DMS53 (cell line): Measurements from ENCODE around the gene PABPC1L2A.
"Not testable (repeated sequence)": the region's sequence is repeated elsewhere in the genome, so short reads cannot be mapped to it uniquely, and the experiment has no call there.

Experiments
- DNase-seq: peaks from one replicate; lab custom pipeline; 2025; lab: John Stamatoyannopoulos, UW

The PABPC1L2A gene

DNA sequence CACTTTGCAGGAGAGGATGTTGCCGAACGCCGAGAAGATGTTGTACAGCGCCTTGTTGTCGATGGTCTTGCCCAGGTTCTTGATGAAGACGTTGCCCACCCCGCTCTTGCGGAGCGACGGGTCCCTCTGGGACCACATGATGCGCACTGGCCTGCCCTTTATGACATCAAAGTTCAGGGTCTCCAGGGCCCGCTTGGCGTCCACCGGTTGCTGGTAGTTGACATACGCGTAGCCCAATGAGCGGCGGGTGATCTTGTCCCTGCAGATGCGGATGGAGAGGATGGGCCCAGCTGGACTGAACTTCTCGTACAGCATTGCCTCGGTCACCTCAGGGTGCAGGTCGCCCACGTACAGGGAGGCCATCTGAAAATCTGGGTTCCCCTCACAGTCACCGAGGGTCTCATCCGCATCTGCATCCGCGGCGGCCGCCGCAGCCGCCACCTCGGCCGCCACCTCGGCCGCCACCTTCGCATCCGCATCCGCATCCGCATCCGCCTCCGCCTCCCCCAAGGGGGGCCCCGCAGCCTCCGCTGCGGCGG, at the start of gene PABPC1L2A:
Gene PABPC1L2A (minus strand): TSS at position 489 of the 539 bp plus-strand sequence. CDS start 126 bp downstream, at position 363.
- DNase-seq: not testable (repeated sequence)

DNA sequence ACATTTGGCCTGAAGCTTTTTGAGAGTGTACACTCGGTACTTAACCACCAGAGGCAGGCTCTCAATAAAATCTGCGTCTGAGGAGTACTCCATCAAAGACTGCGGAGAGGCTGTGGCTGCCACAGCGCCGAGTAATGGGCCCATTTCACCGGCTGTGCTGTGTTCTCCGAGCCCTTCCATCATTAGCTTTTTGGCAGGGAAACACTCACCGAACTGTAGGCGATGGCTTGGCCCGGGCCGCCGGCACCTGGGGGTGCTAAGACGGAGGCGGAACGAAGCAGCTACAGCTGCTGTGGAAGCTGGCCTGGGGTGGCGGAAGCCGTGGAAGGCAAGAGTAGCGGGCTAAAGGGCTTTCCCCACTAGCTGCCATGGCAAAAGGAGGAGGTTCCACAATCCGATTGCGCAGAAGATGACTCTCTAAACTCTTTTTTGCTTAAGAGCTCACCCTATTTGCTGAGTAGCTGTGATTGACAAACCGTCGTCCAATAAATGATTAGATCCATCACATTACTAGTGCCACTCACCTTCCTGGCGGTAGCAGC, 48.5 kb upstream of the PABPC1L2A start:
- peak; percentile 66 for DNase-seq

DNA sequence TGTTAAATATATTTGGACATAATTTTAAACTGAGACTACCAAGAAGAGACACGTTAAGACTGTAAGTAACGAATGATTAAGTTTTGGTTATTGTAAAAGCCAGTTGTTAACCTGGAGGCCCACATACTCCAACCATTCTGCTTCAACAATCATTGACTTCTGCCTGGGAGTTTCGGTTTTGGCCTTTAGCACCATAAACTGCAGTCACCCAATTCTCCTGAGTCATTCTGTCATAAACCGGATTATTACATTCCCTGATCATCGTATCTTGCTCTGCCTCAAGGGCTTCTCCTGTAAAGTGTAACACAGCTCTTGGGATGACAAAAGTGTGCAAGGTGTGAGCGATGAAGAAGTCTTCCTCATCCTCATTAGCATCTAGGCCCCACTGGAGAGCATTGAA, 46.9 kb upstream of the PABPC1L2A start:
- peak; percentile 11 for DNase-seq

DNA sequence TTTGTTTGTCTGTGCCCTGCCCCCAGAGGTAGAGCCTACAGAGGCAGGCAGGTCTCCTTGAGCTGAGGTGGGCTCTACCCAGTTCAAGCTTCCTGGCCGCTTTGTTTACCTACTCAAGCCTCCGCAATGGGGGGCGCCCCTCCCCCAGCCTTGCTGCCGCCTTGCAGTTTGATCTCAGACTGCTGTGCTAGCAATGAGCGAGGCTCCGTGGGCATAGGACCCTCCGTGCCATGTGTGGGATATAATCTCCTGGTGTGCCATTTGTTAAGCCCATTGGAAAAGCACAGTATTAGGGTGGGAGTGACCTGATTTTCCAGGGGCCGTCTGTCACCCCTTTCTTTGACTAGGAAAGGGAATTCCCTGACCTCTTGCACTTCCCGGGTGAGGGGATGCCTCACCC, 20.2 kb upstream of the PABPC1L2A start:
- not testable (repeated sequence) for DNase-seq

DNA sequence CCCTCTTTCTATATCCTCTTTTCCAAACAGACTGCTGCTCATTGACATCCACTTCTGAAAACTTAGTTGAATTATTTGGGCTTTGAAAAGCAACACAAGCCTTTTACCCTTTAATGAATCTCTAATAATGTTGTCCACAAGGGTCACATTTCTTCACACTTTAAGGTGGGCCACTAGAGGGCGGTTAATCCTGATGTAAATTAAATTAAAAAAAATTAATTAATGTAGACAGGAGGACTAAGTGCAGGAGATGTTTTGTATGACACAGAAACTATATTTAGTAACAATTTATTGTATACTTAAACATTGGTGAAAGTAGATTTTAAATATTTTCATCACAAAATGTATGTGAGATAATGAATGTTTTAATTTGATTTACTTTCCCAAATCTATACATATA, 7.5 kb upstream of the PABPC1L2A start:
- DNase-seq: peak; percentile 22

DNA sequence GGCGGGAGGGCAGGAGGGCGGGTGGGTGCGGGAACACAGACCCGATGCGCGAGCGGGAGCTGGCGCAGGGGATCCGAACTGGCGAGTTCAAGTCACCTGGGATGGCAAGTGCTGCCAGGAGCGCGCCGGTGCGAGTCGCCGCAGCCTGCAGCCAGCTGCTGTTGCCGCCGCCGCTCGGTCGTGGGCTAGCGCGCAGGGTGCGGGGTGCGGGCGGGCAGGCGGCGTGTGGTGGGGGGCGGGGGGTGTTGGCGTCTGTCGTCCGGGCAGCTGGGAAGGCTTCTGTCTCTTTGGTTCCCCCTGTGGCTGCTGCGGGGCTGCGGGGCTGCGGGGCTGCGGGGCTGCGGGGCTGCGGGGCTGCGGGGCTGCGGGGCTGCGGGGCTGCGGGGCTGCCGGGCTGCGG, 572 bp upstream of the PABPC1L2A start:
- DNase-seq: not testable (repeated sequence)

DNA sequence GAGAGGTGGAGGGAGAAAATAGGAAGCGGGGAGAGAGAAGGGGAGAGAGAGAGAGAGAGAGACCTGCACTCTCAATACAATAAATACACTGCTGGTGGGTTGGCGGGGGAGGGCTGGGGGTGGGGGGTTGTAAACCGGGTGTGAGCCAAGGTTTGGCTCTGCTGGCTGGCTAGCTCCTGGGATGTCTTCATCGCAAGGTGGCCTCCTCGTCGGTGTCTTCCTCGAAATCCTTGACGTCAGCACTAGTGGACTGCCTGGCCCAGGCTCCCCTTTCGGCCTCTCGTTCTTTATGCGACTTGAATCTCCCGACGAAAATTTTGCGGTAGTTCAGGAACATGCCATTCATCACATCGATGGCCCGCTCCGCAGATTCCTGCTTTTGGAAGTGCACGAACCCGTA, 715 bp downstream of the PABPC1L2A start:
- DNase-seq: not testable (repeated sequence)

DNA sequence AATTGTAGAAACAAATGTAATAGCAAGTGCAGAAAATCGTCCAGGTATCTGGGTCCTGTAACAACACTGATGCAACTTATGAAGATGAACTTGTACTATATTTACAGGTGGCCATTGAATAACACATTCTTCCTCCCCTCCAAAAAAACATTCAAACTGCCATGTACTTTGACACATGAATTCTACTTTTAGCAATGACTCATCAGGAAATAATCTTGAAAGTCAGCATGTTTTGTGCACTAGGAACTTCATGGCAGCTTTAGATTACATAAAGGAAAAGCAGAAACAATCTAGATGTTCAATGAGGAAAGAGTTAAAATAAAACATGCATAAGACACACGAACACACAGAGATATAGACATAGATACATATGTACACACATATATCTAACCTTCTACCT, 2.5 kb downstream of the PABPC1L2A start:
- no peak for DNase-seq

DNA sequence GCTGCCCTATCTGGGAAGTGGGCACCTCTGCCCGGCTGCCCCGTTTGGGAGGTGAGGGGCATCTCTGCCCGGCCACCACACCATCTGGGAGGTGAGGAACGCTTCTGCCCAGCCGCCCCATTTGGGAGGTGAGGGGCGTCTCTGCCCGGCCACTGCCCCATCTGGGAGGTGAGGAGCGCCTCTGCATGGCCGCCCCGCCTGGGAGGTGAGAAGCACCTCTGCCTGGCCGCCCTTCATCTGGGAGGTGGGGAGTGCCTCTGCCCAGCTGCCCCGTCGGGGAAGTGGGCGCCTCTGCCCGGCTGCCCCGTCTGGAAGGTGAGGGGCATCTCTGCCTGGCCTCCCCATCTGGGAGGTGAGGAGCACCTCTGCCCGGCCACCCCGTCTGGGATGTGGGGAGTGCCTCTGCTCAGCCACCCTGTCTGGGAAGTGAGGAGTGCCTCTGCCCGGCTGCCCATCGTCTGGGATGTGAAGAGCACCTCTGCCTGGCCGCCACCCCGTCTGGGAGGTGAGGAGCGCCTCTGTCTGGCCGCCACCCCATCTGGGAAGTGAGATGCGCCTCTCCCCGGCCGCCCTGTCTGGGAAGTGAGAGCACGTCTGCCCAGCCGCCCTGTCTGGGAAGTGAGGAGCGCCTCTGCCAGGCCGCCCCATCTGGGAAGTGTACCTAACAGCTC, 9.8 kb downstream of the PABPC1L2A start:
- no peak for DNase-seq

DNA sequence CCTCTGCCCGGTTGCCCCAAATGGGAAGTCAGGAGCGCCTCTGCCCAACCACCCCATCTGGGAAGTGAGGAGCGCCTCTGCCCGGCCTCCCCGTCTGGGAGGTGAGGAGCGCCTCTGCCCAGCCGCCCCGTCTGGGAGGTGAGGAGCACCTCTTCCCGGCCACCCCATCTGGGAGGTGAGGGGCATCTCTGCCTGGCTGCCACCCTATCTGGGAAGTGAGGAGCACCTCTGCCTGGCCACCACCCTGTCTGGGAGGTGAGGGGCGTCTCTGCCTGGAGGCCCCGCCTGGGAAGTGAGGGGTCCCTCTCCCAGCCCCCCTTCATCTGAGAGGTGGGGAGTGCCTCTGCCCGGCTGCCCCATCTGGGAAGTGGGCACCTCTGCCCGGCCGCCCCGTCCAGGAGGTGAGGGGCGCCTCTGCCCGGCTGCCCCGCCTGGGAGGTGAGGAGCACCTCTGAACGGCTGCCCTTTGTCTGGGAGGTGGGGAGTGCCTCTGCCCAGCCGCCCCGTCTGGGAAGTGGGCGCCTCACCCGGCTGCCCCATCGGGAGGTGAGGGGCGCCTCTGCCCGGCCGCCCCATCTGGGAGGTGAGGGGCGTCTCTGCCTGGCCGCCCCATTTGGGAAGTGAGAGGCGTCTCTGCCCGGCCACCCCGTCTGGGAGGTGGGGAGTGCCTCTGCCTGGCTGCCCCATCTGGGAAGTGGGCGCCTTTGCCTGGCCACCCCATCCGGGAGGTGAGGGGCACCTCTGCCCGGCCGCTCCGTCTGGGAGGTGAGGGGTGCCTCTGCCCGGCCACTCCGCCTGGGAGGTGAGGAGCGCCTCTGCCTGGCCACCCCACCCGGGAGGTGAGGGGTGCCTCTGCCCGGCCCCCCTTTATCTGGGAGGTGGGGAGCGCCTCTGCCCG, 10.6 kb downstream of the PABPC1L2A start:
- no peak for DNase-seq

DNA sequence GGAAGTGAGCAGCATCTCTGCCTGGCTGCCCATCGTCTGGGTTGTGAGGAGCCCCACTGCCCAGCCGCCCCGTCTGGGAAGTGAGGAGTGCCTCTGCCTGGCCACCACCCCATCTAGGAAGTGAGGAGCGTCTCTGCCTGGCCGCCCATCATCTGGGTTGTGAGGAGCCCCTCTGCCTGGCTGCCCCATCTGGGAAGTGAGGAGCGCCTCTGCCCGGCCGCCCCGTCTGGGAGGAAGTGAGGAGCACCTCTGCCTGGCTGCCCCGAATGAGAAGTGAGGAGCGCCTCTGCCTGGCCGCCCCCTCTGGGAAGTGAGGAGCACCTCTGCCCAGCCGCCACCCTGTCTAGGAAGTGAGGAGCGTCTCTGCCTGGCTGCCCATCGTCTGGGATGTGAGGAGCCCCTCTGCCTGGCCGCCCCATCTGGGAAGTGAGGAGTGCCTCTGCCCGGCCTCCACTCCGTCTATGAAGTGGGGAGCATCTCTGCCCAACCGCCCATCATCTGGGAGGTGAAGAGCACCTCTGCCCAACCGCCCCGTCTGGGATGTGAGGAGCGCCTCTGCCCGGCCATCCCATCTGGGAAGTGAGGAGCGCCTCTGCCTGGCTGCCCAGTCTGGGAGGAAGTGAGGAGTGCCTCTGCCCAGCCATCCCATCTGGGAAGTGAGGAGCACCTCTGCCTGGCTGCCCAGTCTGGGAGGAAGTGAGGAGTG, 11.4 kb downstream of the PABPC1L2A start:
- DNase-seq: not testable (repeated sequence)

DNA sequence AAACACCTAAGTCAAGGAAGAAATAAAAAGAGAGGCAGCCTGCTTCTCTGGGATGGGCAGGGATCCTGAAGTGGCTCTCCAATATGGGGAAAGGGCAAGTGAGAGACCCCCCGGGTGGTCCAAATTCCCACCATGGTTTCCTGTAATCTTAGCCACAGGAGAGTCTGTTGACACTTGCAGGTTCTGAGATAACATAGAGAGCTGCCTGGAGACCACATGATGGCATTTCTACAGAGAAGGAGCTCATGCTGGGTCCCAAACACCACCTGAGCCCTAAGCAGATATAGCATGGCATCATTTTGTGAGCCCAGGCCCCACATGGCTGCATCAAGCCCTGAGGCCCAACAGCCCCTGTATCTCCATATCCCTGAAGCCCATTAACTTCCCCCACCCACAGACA, 50.4 kb downstream of the PABPC1L2A start:
- DNase-seq: no peak
